Measurements from ENCODE around the gene PRKG1. TPM values are rescaled to one million over a fixed set of nuclear protein-coding genes. Genes with fewer than 3 reads are reported as not detected.

PRKG1 gene
- total and polyA plus RNA-seq, 4 donors = 0.46 to 5.1 (median 1.5) TPM

DNA sequence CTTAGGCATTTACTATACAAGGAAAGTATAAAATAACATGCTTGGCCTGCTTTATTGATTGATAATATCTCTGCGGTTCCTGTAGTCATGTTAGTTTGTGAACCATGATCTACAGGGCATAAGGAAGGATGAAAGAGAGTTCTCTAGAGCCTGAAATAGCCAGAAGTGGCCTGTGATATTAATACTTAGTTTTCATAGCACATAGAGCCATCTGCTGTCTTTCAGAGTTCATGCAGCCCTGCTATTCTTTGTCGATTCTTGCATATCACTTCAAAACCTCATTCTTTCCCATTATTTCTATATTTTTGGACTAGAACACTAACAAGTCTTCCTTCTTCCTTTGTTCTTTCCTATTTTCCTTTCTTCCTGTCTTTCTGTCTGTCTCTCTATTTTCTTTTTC, 26.4 kb upstream of the PRKG1 start:
- Histone ChIP-seq H3K4me1 (ENCODE audit: control insufficient read depth in 4 of 4, insufficient read depth in 4 of 4, low read length in 3 of 4) (no peaks in the 10 kb centered on the region), H3K27me3 (ENCODE audit: control insufficient read depth in 4 of 4, insufficient read depth in 4 of 4, low read length in 3 of 4) (no peaks in the 10 kb centered on the region), H3K36me3 (ENCODE audit: control insufficient read depth in 4 of 4, insufficient read depth in 3 of 4, low read depth in 1 of 4, low read length in 3 of 4) (no peaks in the 10 kb centered on the region), H3K9me3 (ENCODE audit: control insufficient read depth in 4 of 4, low read length in 3 of 4) (no peaks in the 10 kb centered on the region), H3K9ac (ENCODE audit: low read depth in 1 of 2, low read length in 2 of 2) (no peak overlapping the region), H3K4me3 (ENCODE audit: low read depth in 1 of 3, low read length in 3 of 3) (no peak overlapping the region), H3K27ac (ENCODE audit: low read depth in 1 of 2, low read length in 2 of 2) (no peak overlapping the region)
- DNase-seq (ENCODE audit: low spot score) = no peak
- TF ChIP-seq RAD21 (IDR thresholded peaks at IDR 0.05) (peak; percentile 51 to 54), FOXA2 (IDR thresholded peaks at IDR 0.05) (no peak)
- TF ChIP-seq, protein P1, sequence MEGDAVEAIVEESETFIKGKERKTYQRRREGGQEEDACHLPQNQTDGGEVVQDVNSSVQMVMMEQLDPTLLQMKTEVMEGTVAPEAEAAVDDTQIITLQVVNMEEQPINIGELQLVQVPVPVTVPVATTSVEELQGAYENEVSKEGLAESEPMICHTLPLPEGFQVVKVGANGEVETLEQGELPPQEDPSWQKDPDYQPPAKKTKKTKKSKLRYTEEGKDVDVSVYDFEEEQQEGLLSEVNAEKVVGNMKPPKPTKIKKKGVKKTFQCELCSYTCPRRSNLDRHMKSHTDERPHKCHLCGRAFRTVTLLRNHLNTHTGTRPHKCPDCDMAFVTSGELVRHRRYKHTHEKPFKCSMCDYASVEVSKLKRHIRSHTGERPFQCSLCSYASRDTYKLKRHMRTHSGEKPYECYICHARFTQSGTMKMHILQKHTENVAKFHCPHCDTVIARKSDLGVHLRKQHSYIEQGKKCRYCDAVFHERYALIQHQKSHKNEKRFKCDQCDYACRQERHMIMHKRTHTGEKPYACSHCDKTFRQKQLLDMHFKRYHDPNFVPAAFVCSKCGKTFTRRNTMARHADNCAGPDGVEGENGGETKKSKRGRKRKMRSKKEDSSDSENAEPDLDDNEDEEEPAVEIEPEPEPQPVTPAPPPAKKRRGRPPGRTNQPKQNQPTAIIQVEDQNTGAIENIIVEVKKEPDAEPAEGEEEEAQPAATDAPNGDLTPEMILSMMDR (IDR thresholded peaks at IDR 0.05; ENCODE audit: low read depth, low read length, missing input control) = peak; percentile 21
- WGBS = 79% methylated on average over 2 of the region's 2 CpGs

DNA sequence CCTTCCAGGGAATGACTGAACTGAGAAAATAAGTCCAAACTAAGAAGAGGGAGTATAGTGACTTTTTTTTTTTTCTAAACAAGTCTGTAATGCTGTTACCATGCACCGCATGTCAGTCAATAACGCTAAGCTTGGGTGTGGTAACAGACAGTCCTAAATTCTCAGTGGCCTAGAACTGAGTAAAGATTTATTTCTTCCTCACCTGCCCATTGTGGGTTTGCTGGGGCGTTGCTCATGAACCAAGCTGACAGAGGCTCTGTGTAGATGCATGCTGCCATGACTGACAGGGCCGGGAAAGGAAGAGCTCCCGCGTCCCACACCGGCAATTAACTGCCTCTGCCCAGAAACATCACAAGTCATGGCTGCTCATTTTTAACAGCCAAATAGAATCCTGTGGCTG, 25.5 kb upstream of the PRKG1 start:
- H3K4me1 ChIP-seq (ENCODE audit: control insufficient read depth in 4 of 4, insufficient read depth in 4 of 4, low read length in 3 of 4) = peaks cover 0 to 1% (median 0%) of the 10 kb centered on the region in 4 donors
- H3K9me3 ChIP-seq (ENCODE audit: control insufficient read depth in 4 of 4, low read length in 3 of 4) = no peaks in the 10 kb centered on the region
- DNase-seq (ENCODE audit: low spot score) = no peak
- no peak overlapping the region for H3K27ac ChIP-seq (ENCODE audit: low read depth in 1 of 2, low read length in 2 of 2)
- WGBS = 77% methylated on average over 7 of the region's 7 CpGs
- H3K36me3 ChIP-seq (ENCODE audit: control insufficient read depth in 4 of 4, insufficient read depth in 3 of 4, low read depth in 1 of 4, low read length in 3 of 4) = no peaks in the 10 kb centered on the region
- no peak overlapping the region for H3K9ac ChIP-seq (ENCODE audit: low read depth in 1 of 2, low read length in 2 of 2)
- no peak overlapping the region for H3K4me3 ChIP-seq (ENCODE audit: low read depth in 1 of 3, low read length in 3 of 3)
- TF ChIP-seq, protein P2, sequence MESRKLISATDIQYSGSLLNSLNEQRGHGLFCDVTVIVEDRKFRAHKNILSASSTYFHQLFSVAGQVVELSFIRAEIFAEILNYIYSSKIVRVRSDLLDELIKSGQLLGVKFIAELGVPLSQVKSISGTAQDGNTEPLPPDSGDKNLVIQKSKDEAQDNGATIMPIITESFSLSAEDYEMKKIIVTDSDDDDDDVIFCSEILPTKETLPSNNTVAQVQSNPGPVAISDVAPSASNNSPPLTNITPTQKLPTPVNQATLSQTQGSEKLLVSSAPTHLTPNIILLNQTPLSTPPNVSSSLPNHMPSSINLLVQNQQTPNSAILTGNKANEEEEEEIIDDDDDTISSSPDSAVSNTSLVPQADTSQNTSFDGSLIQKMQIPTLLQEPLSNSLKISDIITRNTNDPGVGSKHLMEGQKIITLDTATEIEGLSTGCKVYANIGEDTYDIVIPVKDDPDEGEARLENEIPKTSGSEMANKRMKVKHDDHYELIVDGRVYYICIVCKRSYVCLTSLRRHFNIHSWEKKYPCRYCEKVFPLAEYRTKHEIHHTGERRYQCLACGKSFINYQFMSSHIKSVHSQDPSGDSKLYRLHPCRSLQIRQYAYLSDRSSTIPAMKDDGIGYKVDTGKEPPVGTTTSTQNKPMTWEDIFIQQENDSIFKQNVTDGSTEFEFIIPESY (IDR thresholded peaks at IDR 0.05) = no peak
- TF ChIP-seq JUND (IDR thresholded peaks at IDR 0.05) = no peak
- TF ChIP-seq RAD21 (IDR thresholded peaks at IDR 0.05) = no peak
- TF ChIP-seq, protein P3, sequence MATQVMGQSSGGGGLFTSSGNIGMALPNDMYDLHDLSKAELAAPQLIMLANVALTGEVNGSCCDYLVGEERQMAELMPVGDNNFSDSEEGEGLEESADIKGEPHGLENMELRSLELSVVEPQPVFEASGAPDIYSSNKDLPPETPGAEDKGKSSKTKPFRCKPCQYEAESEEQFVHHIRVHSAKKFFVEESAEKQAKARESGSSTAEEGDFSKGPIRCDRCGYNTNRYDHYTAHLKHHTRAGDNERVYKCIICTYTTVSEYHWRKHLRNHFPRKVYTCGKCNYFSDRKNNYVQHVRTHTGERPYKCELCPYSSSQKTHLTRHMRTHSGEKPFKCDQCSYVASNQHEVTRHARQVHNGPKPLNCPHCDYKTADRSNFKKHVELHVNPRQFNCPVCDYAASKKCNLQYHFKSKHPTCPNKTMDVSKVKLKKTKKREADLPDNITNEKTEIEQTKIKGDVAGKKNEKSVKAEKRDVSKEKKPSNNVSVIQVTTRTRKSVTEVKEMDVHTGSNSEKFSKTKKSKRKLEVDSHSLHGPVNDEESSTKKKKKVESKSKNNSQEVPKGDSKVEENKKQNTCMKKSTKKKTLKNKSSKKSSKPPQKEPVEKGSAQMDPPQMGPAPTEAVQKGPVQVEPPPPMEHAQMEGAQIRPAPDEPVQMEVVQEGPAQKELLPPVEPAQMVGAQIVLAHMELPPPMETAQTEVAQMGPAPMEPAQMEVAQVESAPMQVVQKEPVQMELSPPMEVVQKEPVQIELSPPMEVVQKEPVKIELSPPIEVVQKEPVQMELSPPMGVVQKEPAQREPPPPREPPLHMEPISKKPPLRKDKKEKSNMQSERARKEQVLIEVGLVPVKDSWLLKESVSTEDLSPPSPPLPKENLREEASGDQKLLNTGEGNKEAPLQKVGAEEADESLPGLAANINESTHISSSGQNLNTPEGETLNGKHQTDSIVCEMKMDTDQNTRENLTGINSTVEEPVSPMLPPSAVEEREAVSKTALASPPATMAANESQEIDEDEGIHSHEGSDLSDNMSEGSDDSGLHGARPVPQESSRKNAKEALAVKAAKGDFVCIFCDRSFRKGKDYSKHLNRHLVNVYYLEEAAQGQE (IDR thresholded peaks at IDR 0.05) = no peak
- TF ChIP-seq FOXA1 (IDR thresholded peaks at IDR 0.05) = no peak
- TF ChIP-seq SP1 (IDR thresholded peaks at IDR 0.05) = no peak
- TF ChIP-seq, protein P4, sequence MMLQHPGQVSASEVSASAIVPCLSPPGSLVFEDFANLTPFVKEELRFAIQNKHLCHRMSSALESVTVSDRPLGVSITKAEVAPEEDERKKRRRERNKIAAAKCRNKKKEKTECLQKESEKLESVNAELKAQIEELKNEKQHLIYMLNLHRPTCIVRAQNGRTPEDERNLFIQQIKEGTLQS (IDR thresholded peaks at IDR 0.05) = no peak
- no peak for TF ChIP-seq GABPA (IDR thresholded peaks at IDR 0.05 in 1 of 2, conservative IDR thresholded peaks at IDR 0.05 in 1 of 2)
- no peak for TF ChIP-seq RXRA (IDR thresholded peaks at IDR 0.05)
- TF ChIP-seq HNF4G (IDR thresholded peaks at IDR 0.05) = no peak
- no peak for TF ChIP-seq FOXA2 (IDR thresholded peaks at IDR 0.05)
- TF ChIP-seq, protein P1 (IDR thresholded peaks at IDR 0.05; ENCODE audit: low read depth, low read length, missing input control) = no peak
- TF ChIP-seq HNF4A (conservative IDR thresholded peaks at IDR 0.05) = no peak
- TF ChIP-seq, protein P5, sequence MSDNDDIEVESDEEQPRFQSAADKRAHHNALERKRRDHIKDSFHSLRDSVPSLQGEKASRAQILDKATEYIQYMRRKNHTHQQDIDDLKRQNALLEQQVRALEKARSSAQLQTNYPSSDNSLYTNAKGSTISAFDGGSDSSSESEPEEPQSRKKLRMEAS (IDR thresholded peaks at IDR 0.05) = no peak
- no peak for TF ChIP-seq YY1 (IDR thresholded peaks at IDR 0.05)
- no peak for TF ChIP-seq TAF1 (conservative IDR thresholded peaks at IDR 0.05)
- no peak for TF ChIP-seq NR2F2 (IDR thresholded peaks at IDR 0.05)
- no peak for TF ChIP-seq EGR1 (IDR thresholded peaks at IDR 0.05; ENCODE audit: low read depth in 2 of 2)
- no peaks in the 10 kb centered on the region for H3K27me3 ChIP-seq (ENCODE audit: control insufficient read depth in 4 of 4, insufficient read depth in 4 of 4, low read length in 3 of 4)
